H9 (cell line): ENCODE data around the gene TBX15. TPM values are rescaled to one million over a fixed set of nuclear protein-coding genes. Genes with fewer than 3 reads are reported as not detected.

ENCODE experiments used
- DNase-seq: peaks from one replicate; pipeline ENCODE4 v3.0.0-alpha.2; 2017
- H2AFZ ChIP-seq: one replicate; pipeline ENCODE4 v1.6.1; 2013; ENCODE audit warnings: mild to moderate bottlenecking, low read length, control low read depth, moderate library complexity
- H2AK5ac ChIP-seq: 2 replicates; pipeline ENCODE4 v1.6.1; 2013; ENCODE audit warnings: low read length, control low read depth, mixed read lengths; ENCODE audit not compliant: insufficient read length
- H2BK120ac ChIP-seq: one replicate; pipeline ENCODE4 v1.6.1; 2013; ENCODE audit warnings: low read depth, mild to moderate bottlenecking, low read length, control low read depth, inconsistent platforms; ENCODE audit not compliant: poor library complexity, severe bottlenecking
- H2BK12ac ChIP-seq: 2 replicates; pipeline ENCODE4 v1.6.1; 2013; ENCODE audit warnings: low read length, control low read depth, mixed read lengths, low read depth; ENCODE audit not compliant: insufficient read length
- H2BK15ac ChIP-seq: 2 replicates; pipeline ENCODE4 v1.6.1; 2013; ENCODE audit warnings: low read depth, low read length, control low read depth
- H2BK20ac ChIP-seq: one replicate; pipeline ENCODE4 v1.6.1; 2013; ENCODE audit warnings: low read depth, mild to moderate bottlenecking, low read length, control low read depth, inconsistent platforms; ENCODE audit not compliant: poor library complexity, severe bottlenecking
- H2BK5ac ChIP-seq: 2 replicates; pipeline ENCODE4 v1.6.1; 2013; ENCODE audit warnings: low read length, control low read depth, mixed read lengths; ENCODE audit not compliant: insufficient read length
- H3K14ac ChIP-seq: 2 replicates; pipeline ENCODE4 v1.6.1; 2013; ENCODE audit warnings: low read length, control low read depth; ENCODE audit not compliant: insufficient read depth
- H3K18ac ChIP-seq: 2 replicates; pipeline ENCODE4 v1.6.1; 2013; ENCODE audit warnings: low read depth, mild to moderate bottlenecking, mixed read lengths, low read length, control low read depth; ENCODE audit not compliant: insufficient read length
- H3K23ac ChIP-seq: 2 replicates; pipeline ENCODE4 v1.6.1; 2013; ENCODE audit warnings: low read length, control low read depth, mixed read lengths, low read depth; ENCODE audit not compliant: insufficient read length
- H3K23me2 ChIP-seq: 2 replicates; pipeline ENCODE4 v1.6.1; 2013; ENCODE audit warnings: low read depth, mild to moderate bottlenecking, mixed read lengths, low read length, control low read depth; ENCODE audit not compliant: insufficient read length, poor library complexity, severe bottlenecking
- H3K27ac ChIP-seq: 2 replicates; pipeline ENCODE4 v1.5.1; 2013; ENCODE audit warnings: low read length, control low read depth, mixed read lengths, low read depth; ENCODE audit not compliant: insufficient read length
- H3K27me3 ChIP-seq: 2 replicates; pipeline ENCODE4 v1.6.1; 2013; ENCODE audit warnings: low read length, control low read depth, inconsistent platforms; ENCODE audit not compliant: insufficient read depth
- H3K4ac ChIP-seq: 2 replicates; pipeline ENCODE4 v1.6.1; 2013; ENCODE audit warnings: low read depth, mild to moderate bottlenecking, control low read depth, inconsistent platforms, low read length, moderate library complexity
- H3K4me1 ChIP-seq: 2 replicates; pipeline ENCODE4 v1.6.1; 2013; ENCODE audit warnings: low read length, control low read depth, inconsistent platforms; ENCODE audit not compliant: insufficient read depth
- H3K4me2 ChIP-seq: 2 replicates; pipeline ENCODE4 v1.6.1; 2013; ENCODE audit warnings: low read length, control low read depth, mixed read lengths; ENCODE audit not compliant: insufficient read length, insufficient read depth
- H3K56ac ChIP-seq: 2 replicates; pipeline ENCODE4 v1.6.1; 2013; ENCODE audit warnings: low read depth, mild to moderate bottlenecking, mixed read lengths, low read length, control low read depth; ENCODE audit not compliant: insufficient read length
- H3K79me1 ChIP-seq: 2 replicates; pipeline ENCODE4 v1.6.1; 2013; ENCODE audit warnings: low read depth, mild to moderate bottlenecking, moderate library complexity, low read length, control low read depth, inconsistent platforms; ENCODE audit not compliant: insufficient read depth, poor library complexity, severe bottlenecking
- H3K79me2 ChIP-seq: 2 replicates; pipeline ENCODE4 v1.6.1; 2013; ENCODE audit warnings: low read length, control low read depth, inconsistent platforms; ENCODE audit not compliant: insufficient read depth
- H3K9ac ChIP-seq: 2 replicates; pipeline ENCODE4 v1.6.1; 2013; ENCODE audit warnings: low read length, control low read depth, mixed read lengths; ENCODE audit not compliant: insufficient read length; ENCODE audit errors: extremely low read depth
- H3K9me3 ChIP-seq: one replicate; pipeline ENCODE4 v1.6.1; 2013; ENCODE audit warnings: low read depth, low read length, inconsistent platforms; ENCODE audit not compliant: control insufficient read depth
- H3T11ph ChIP-seq: one replicate; pipeline ENCODE4 v1.6.1; 2013; ENCODE audit warnings: mild to moderate bottlenecking, low read length, control low read depth, inconsistent platforms
- H4K20me1 ChIP-seq: one replicate; pipeline ENCODE4 v1.6.1; 2013; ENCODE audit not compliant: control insufficient read depth, insufficient read length, insufficient read depth
- H4K5ac ChIP-seq: 2 replicates; pipeline ENCODE4 v1.6.1; 2013; ENCODE audit warnings: low read depth, mild to moderate bottlenecking, mixed read lengths, low read length, control low read depth; ENCODE audit not compliant: insufficient read length
- H4K8ac ChIP-seq: replicated peaks from 2 replicates; pipeline ENCODE4 v1.6.1; 2013; ENCODE audit warnings: low read length, control low read depth, mixed read lengths, low read depth; ENCODE audit not compliant: insufficient read length
- H4K91ac ChIP-seq: 2 replicates; pipeline ENCODE4 v1.6.1; 2013; ENCODE audit warnings: low read depth, mild to moderate bottlenecking, moderate library complexity, mixed read lengths, low read length, control low read depth; ENCODE audit not compliant: insufficient read length
- H3K27ac Mint-ChIP-seq, 3 experiments: 2 replicates in 2 of 3; 3 replicates in 1 of 3; pipeline ENCODE4 v1.8.0; 2020 to 2021; ENCODE audit warnings: mixed read lengths in 3 of 3, mild to moderate bottlenecking in 1 of 3, moderate library complexity in 1 of 3
- H3K27me3 Mint-ChIP-seq: 2 replicates; pipeline ENCODE4 v1.8.0; 2021; ENCODE audit warnings: low read depth, mild to moderate bottlenecking, moderate library complexity, mixed read lengths
- H3K36me3 Mint-ChIP-seq, 3 experiments: 2 replicates in 2 of 3; 3 replicates in 1 of 3; pipeline ENCODE4 v1.8.0; 2020 to 2021; ENCODE audit warnings: low read depth in 3 of 3, mixed read lengths in 3 of 3; ENCODE audit not compliant: insufficient read depth in 1 of 3
- H3K4me1 Mint-ChIP-seq, 2 experiments: 2 replicates each; pipeline ENCODE4 v1.8.0; 2020; ENCODE audit warnings: mixed read lengths in 2 of 2
- H3K4me3 Mint-ChIP-seq, 2 experiments: 2 replicates in 1 of 2; 3 replicates in 1 of 2; pipeline ENCODE4 v1.8.0; 2020 to 2021; ENCODE audit warnings: mild to moderate bottlenecking in 2 of 2, mixed read lengths in 2 of 2, moderate library complexity in 1 of 2
- H3K9me3 Mint-ChIP-seq, 2 experiments: 2 replicates in 1 of 2; 3 replicates in 1 of 2; pipeline ENCODE4 v1.8.0; 2020; ENCODE audit warnings: mild to moderate bottlenecking in 2 of 2, mixed read lengths in 2 of 2, moderate library complexity in 1 of 2
- WGBS: extraction: QIAGEN DNeasy Blood & Tissue Kit; methylation state at CpG from one replicate; pipeline ENCODE4 v1.1.7; 2013; ENCODE audit warnings: missing lambda C conversion rate, low lambda C conversion rate, mixed read lengths; ENCODE audit not compliant: insufficient read length; ENCODE audit errors: extremely low coverage; 5-methylcytosine and 5-hydroxymethylcytosine counted together
- total RNA-seq: library from RNA; stranded (reverse); gene quantifications from 2 replicates; pipeline ENCODE4 v1.2.1, GENCODE V29; 2021
- TF ChIP-seq, protein P1 (sequence below): fragments of 200-600 bp; sonication (generic); conservative IDR thresholded peaks from 3 replicates; pipeline ENCODE4 v1.8.0; 2021; ENCODE audit warnings: antibody characterized with exemption, mild to moderate bottlenecking

Gene TBX15
- total RNA-seq, 1 experiment from 2014 or later, result 0.07 TPM

GRCh38 chr1:118937413-118938072 lies 50.6 kb downstream of the TBX15 start:
- no peaks in the 10 kb centered on the region for H4K20me1 ChIP-seq
- H2BK5ac ChIP-seq, result no peak overlapping the region
- Mint-ChIP-seq H3K4me1 (peaks cover 7% of the 10 kb centered on the region in 2 experiments), H3K36me3 (no peaks in the 10 kb centered on the region), H3K27ac (no peak overlapping the region), H3K4me3 (no peak overlapping the region), H3K9me3 (no peaks in the 10 kb centered on the region), H3K27me3 (peaks cover 1% of the 10 kb centered on the region)
- no peak overlapping the region for H3K27ac ChIP-seq
- H2BK12ac ChIP-seq, result no peak overlapping the region
- H4K91ac ChIP-seq, result no peak overlapping the region
- H2BK15ac ChIP-seq, result no peak overlapping the region
- no peak overlapping the region for H3K4ac ChIP-seq
- no peaks in the 10 kb centered on the region for H3K4me1 ChIP-seq
- no peaks in the 10 kb centered on the region for H3K23me2 ChIP-seq
- H3T11ph ChIP-seq, result no peak overlapping the region
- no peak overlapping the region for H3K9ac ChIP-seq
- no peak overlapping the region for H2AK5ac ChIP-seq
- DNase-seq, result no peak
- WGBS, result no CpG with 5 or more reads among the region's 4 CpGs
- no peaks in the 10 kb centered on the region for H3K79me2 ChIP-seq
- no peak overlapping the region for H3K18ac ChIP-seq
- H3K14ac ChIP-seq, result no peak overlapping the region
- H4K5ac ChIP-seq, result no peak overlapping the region
- H2BK120ac ChIP-seq, result no peak overlapping the region
- H3K4me2 ChIP-seq, result no peak overlapping the region
- H3K79me1 ChIP-seq, result no peaks in the 10 kb centered on the region
- H3K56ac ChIP-seq, result no peak overlapping the region
- no peaks in the 10 kb centered on the region for H3K9me3 ChIP-seq
- H4K8ac ChIP-seq, result no peak overlapping the region
- no peak overlapping the region for H3K23ac ChIP-seq
- no peaks in the 10 kb centered on the region for H3K27me3 ChIP-seq
- H2BK20ac ChIP-seq, result no peak overlapping the region
- TF ChIP-seq, protein P1, sequence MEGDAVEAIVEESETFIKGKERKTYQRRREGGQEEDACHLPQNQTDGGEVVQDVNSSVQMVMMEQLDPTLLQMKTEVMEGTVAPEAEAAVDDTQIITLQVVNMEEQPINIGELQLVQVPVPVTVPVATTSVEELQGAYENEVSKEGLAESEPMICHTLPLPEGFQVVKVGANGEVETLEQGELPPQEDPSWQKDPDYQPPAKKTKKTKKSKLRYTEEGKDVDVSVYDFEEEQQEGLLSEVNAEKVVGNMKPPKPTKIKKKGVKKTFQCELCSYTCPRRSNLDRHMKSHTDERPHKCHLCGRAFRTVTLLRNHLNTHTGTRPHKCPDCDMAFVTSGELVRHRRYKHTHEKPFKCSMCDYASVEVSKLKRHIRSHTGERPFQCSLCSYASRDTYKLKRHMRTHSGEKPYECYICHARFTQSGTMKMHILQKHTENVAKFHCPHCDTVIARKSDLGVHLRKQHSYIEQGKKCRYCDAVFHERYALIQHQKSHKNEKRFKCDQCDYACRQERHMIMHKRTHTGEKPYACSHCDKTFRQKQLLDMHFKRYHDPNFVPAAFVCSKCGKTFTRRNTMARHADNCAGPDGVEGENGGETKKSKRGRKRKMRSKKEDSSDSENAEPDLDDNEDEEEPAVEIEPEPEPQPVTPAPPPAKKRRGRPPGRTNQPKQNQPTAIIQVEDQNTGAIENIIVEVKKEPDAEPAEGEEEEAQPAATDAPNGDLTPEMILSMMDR, result no peak
- no peak overlapping the region for H2AFZ ChIP-seq
